Adipose tissue (tissue), 3 donors: Measurements from ENCODE around the gene RAB3IP. TPM values are rescaled to one million over a fixed set of nuclear protein-coding genes. Genes with fewer than 3 reads are reported as not detected.

Experiments
- H3K27ac ChIP-seq: one replicate; pipeline ENCODE4 v1.5.1; 2013; ENCODE audit warnings: low read depth, low read length
- WGBS, 3 donors: extraction: QIAGEN DNeasy Blood & Tissue Kit; methylation state at CpG; one replicate each; pipeline ENCODE4 v1.1.7; 2013; 5-methylcytosine and 5-hydroxymethylcytosine counted together
- polyA plus RNA-seq, 3 donors: library from polyadenylated mRNA; stranded (reverse); fragments of 200-250 nt; gene quantifications; one replicate each; pipeline ENCODE4 v1.2.3, GENCODE V29; 2013
- donor health status: healthy with polysubstance abuse.
- donor health status: Bipolar disorder and iron deficiency.
- donor health status: healthy.

The RAB3IP gene, protein sequence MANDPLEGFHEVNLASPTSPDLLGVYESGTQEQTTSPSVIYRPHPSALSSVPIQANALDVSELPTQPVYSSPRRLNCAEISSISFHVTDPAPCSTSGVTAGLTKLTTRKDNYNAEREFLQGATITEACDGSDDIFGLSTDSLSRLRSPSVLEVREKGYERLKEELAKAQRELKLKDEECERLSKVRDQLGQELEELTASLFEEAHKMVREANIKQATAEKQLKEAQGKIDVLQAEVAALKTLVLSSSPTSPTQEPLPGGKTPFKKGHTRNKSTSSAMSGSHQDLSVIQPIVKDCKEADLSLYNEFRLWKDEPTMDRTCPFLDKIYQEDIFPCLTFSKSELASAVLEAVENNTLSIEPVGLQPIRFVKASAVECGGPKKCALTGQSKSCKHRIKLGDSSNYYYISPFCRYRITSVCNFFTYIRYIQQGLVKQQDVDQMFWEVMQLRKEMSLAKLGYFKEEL
- 10 to 100 TPM in 1 of 3 donors, 1 to 10 TPM in 2; 1.9 to 13.6 (median 4.4) TPM for polyA plus RNA-seq

- WGBS, 3 donors, result 1 to 2% (median 1%) methylated on average over 90 to 108 of the region's 110 CpGs
- H3K27ac ChIP-seq, result no peak within 1 kb of the TSS
Observed at GRCh38 chr12:69738351-69739286, at the start of gene RAB3IP. Gene RAB3IP (plus strand): TSS chr12:69738860. CDS start chr12:69755409, 16,549 bp downstream.

DNA sequence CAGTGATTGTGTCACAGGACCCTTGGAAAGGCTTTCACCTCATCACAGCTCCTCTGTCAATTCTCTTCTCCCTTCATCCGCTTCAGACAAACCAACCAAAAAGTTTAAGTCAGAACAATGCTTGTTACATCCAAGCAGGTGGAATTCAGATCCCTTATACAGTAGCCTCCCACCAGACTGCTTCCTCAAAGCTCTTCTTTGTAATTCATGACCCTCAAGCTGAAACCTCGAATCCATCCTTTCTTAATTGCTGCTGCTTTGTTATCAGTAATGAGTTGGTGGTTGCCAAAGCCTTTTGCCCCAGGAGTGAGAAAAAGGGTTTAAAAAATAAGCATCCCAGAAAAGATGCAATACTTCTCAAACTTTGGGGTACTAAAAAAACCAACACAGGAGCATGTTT lies 49.0 kb upstream of the RAB3IP start:
- 75 to 81% (median 78%) methylated on average over 2 of the region's 2 CpGs for WGBS, 3 donors
- no peak overlapping the region for H3K27ac ChIP-seq

GRCh38 chr12:69694123-69694522 lies 44.5 kb upstream of the RAB3IP start:
- no peak overlapping the region for H3K27ac ChIP-seq
- WGBS, 3 donors, result 66 to 70% (median 68%) methylated on average over 7 of the region's 7 CpGs

- H3K27ac ChIP-seq, result no peak overlapping the region
- WGBS, 3 donors, result 83 to 86% (median 86%) methylated on average over 2 of the region's 2 CpGs
Observed at GRCh38 chr12:69698054-69698453, 40.6 kb upstream of the RAB3IP start.

GRCh38 chr12:69698769-69699540 lies 39.7 kb upstream of the RAB3IP start, which contains the start of gene BEST3:
Gene BEST3 (minus strand): TSS chr12:69699303. CDS start chr12:69697798, 1,505 bp downstream.
- 73 to 87% (median 83%) methylated on average over 12 of the region's 12 CpGs for WGBS, 3 donors

GRCh38 chr12:69701826-69702225 lies 36.8 kb upstream of the RAB3IP start:
- 77 to 94% (median 89%) methylated on average over 3 of the region's 3 CpGs for WGBS, 3 donors
- no peak overlapping the region for H3K27ac ChIP-seq

More at GRCh38 chr12:69698769-69699540, 39.7 kb upstream of the RAB3IP start, which contains the start of gene BEST3:
- no peak within 1 kb of the TSS for H3K27ac ChIP-seq

DNA sequence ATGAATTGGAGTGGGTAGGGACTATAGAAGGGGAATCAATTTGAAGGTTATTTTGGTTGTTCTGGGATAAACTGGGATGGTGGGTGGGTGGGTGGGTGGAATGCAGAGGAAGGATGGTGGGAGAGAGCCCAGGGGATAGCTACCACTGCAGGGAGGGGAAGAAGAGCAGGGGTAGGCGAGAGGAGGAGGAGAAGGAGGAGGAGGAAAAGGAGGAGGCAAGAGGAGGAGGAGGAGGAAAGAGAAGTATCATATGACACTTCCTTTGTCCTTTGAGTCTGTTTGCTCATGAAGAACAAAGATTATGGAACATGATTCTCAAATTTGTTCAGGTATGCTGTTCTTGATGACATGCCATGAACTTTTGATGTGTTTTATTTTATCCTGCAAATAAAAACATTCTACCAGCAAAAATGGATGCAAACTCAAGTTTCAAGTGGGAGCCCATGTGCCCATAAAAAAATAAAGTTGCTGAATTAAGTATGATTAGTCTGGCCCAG lies 35.5 kb upstream of the RAB3IP start:
- H3K27ac ChIP-seq, result no peak overlapping the region
- 60 to 67% (median 60%) methylated on average over 1 of the region's 1 CpG for WGBS, 3 donors

GRCh38 chr12:69704357-69704756 lies 34.3 kb upstream of the RAB3IP start:
- H3K27ac ChIP-seq, result no peak overlapping the region

DNA sequence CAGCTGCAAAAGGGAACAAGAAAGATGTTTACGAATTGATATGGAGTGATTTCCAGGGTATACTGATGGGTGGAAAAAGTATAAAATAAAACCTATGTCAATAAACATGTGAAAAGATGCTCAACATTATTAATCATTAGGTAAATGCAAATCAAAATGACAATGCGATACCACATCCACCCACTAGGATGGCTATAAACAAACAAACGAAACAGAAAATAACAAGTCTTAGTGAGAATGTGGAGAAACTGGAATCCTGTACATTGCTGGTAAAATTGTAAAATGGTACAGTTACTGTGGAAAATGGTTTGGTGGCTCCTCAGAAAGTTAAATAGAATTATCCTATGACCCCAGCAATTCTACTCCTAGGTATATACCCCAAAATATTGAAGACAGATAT lies 30.0 kb upstream of the RAB3IP start:
- WGBS, 3 donors, result 88 to 96% (median 95%) methylated on average over 3 of the region's 3 CpGs
- H3K27ac ChIP-seq, result no peak overlapping the region

More at GRCh38 chr12:69704357-69704756, 34.3 kb upstream of the RAB3IP start:
- WGBS, 3 donors, result 0% methylated on average over 1 of the region's 1 CpG; no CpG with 5 or more reads in 1 of the 3 donors

GRCh38 chr12:69712826-69713225 lies 25.8 kb upstream of the RAB3IP start:
- no peak overlapping the region for H3K27ac ChIP-seq
- 95 to 98% (median 95%) methylated on average over 2 of the region's 2 CpGs for WGBS, 3 donors

DNA sequence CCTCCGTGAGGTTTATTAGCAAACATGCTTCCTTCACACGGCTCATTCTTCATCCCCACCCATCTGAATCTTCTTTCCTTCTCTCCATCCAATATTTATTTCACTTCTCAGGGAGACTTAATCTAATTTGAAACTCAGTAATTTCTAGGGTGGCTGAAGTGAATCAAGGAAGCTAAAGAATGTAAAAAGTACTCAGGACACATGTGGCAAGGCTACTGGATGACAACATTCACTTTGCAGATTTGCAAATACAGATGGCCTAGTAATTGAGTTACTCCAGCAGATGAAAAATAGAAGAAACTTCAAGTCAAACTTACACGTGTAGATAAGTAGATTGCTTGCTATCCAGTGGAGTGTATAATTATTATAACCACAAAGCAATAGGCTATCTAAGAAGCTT lies 24.1 kb upstream of the RAB3IP start:
- WGBS, 3 donors, result 82 to 86% (median 85%) methylated on average over 3 of the region's 3 CpGs

DNA sequence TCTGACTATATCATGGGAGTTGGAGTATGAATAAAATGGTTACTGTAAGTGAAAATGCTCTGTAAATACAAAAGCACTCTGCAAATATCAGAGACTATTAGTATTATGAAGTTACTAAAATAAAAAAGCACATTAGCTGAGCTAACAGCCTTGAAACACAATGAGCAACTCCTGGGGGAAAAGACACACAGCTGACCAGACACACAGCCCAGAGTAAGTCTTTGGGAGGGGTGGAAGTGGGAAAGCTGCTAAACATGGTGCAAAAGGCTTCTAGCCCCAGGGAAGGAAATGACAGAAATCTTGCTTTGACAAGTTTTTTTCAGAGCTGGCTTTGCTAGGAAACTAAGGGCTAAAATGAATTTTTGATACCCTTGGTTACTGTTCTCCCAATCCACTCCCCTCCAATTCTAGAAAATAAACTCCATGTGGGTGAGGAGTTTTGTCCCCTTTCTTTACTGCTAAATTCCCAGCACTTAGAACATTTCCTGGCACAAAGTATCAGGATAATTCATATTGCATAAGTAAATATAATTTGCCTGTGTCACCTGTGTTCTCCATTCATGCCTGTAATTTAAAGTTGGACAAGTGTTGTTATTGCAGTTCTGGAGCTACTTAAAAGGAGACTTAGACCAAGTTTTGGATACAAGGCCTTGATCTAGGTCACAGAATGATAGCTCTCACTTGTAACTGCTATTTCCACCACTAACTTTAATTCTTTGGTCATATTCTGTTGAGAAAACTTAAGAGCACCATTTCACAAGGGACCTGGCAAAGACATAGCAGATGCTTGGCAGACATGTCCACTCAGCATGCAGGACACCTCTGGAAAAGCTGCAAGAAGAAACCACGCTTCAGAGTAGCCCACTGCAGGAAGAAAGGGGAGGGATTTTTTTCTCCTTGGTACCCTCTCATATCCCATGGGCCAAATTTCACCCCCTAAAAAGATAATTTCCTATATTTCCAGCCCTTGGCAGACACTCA lies 19.0 kb upstream of the RAB3IP start:
- H3K27ac ChIP-seq, result no peak overlapping the region
- WGBS, 3 donors, result 21 to 91% (median 37%) methylated on average over 1 of the region's 1 CpG

More for the DNA sequence above, 24.1 kb upstream of the RAB3IP start:
- no peak overlapping the region for H3K27ac ChIP-seq

- 59 to 77% (median 75%) methylated on average over 3 of the region's 3 CpGs for WGBS, 3 donors
- H3K27ac ChIP-seq, result no peak overlapping the region
Observed at GRCh38 chr12:69720750-69721149, 17.9 kb upstream of the RAB3IP start.

DNA sequence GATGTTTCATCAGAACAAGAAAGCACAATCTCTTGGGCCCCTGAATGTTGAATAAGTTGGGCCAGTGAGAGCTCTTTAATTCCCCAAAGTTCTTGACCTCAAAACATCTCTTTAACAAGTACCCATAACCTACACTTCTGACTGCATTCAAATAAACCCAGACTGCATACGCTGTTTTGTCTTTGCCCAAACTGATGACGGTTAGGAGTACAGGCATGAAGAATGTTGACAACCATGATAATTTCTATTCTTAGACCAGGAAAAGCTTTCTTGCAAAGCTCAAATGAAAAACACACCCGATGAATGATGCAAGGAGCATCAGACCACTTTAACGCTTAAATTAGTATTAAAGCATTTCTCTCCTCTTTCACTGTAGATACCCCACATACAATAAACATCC lies 11.7 kb upstream of the RAB3IP start:
- H3K27ac ChIP-seq, result no peak overlapping the region
- 83 to 93% (median 88%) methylated on average over 4 of the region's 4 CpGs for WGBS, 3 donors

DNA sequence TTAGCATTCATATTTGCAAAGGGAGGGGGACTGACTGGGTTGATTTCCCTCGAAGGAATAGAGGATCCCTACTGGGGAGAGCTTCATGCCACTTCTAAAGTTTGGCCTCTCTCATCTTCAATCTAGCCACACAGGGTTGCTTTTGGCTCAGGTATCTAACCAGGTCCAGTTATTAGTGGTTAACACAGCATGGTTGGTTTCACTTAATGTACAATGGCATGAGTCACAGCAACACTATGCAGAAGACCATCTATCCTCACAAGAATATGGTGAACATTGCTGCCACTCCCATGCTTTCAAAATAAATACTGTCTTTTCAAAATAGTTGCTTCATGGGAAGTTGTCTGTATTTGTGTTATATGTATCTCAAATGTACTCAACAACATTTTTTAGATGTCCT lies 6.6 kb upstream of the RAB3IP start:
- 55 to 83% (median 69%) methylated on average over 1 of the region's 1 CpG for WGBS, 3 donors
- no peak overlapping the region for H3K27ac ChIP-seq

- no peak overlapping the region for H3K27ac ChIP-seq
- 74 to 79% (median 76%) methylated on average over 1 of the region's 1 CpG for WGBS, 3 donors
Observed at GRCh38 chr12:69733638-69734037, 5.0 kb upstream of the RAB3IP start.
